Keratinocyte (primary cell): Measurements from ENCODE around the gene EVL. TPM values are rescaled to one million over a fixed set of nuclear protein-coding genes. Genes with fewer than 3 reads are reported as not detected.

Experiments
- DNase-seq: peaks from one replicate; pipeline ENCODE4 v3.0.0-alpha.2; 2011; ENCODE audit warnings: low read depth, missing footprints, low spot score
- FAIRE-seq: peaks from 2 replicates; lab custom pipeline; 2011; peaks lifted over from hg19 to GRCh38; lab: Jason Lieb, UNC
- H2AFZ ChIP-seq: 2 replicates; pipeline ENCODE4 v1.6.0; 2012; ENCODE audit warnings: low read length, control low read depth, inconsistent platforms; ENCODE audit not compliant: control insufficient read depth
- H3K27ac ChIP-seq: 2 replicates; pipeline ENCODE4 v1.5.1; 2011; ENCODE audit warnings: low read length; ENCODE audit not compliant: control insufficient read depth, insufficient read depth
- H3K27me3 ChIP-seq: 3 replicates; pipeline ENCODE4 v1.6.0; 2011; ENCODE audit warnings: low read length; ENCODE audit not compliant: control insufficient read depth, insufficient read depth; ENCODE audit errors: extremely low read depth
- H3K36me3 ChIP-seq, 2 experiments: 2 replicates in 1 of 2; 3 replicates in 1 of 2; pipeline ENCODE4 v1.5.1; 2011; ENCODE audit warnings: low read length in 2 of 2, mild to moderate bottlenecking in 1 of 2; ENCODE audit not compliant: control insufficient read depth in 2 of 2, insufficient read depth in 2 of 2; ENCODE audit errors: extremely low read depth in 1 of 2
- H3K4me1 ChIP-seq: 3 replicates; pipeline ENCODE4 v1.5.1; 2011; ENCODE audit warnings: low read length; ENCODE audit not compliant: control insufficient read depth, insufficient read depth; ENCODE audit errors: extremely low read depth
- H3K4me2 ChIP-seq: 3 replicates; pipeline ENCODE4 v1.6.0; 2011; ENCODE audit warnings: low read depth, low read length; ENCODE audit not compliant: control insufficient read depth, insufficient read depth; ENCODE audit errors: extremely low read depth
- H3K4me3 ChIP-seq, 3 experiments: fragments of 200-600 bp in 1 of 3; sonication (generic) in 1 of 3; 2 replicates in 2 of 3; 3 replicates in 1 of 3; pipeline ENCODE4 v1.5.1; 2011 to 2016; ENCODE audit warnings: low read length in 3 of 3, mild to moderate bottlenecking in 3 of 3, control low read depth in 2 of 3, inconsistent platforms in 1 of 3, low read depth in 1 of 3, mixed read lengths in 1 of 3, mixed run types in 1 of 3, moderate library complexity in 1 of 3; ENCODE audit not compliant: control insufficient read depth in 2 of 3, insufficient read depth in 2 of 3; ENCODE audit errors: extremely low read depth in 1 of 3
- H3K79me2 ChIP-seq: 2 replicates; pipeline ENCODE4 v1.6.0; 2012; ENCODE audit warnings: low read length; ENCODE audit not compliant: control insufficient read depth, insufficient read depth
- H3K9ac ChIP-seq: 3 replicates; pipeline ENCODE4 v1.6.0; 2011; ENCODE audit warnings: low read length; ENCODE audit not compliant: control insufficient read depth, insufficient read depth; ENCODE audit errors: extremely low read depth
- H3K9me1 ChIP-seq: 3 replicates; pipeline ENCODE4 v1.6.0; 2011; ENCODE audit warnings: low read length; ENCODE audit not compliant: control insufficient read depth, insufficient read depth; ENCODE audit errors: extremely low read depth
- H3K9me3 ChIP-seq: 2 replicates; pipeline ENCODE4 v1.5.1; 2012; ENCODE audit warnings: low read depth, low read length; ENCODE audit not compliant: control insufficient read depth
- H4K20me1 ChIP-seq: 3 replicates; pipeline ENCODE4 v1.6.0; 2011; ENCODE audit warnings: low read length; ENCODE audit not compliant: control insufficient read depth, insufficient read depth; ENCODE audit errors: extremely low read depth
- EZH2 ChIP-seq: IDR thresholded peaks from one replicate; pipeline ENCODE4 v1.6.1; 2012; ENCODE audit warnings: inconsistent platforms, mild to moderate bottlenecking, low read length, moderate library complexity
- dilution Hi-C: fragments of 300-500 bp; cut with MboI; formaldehyde crosslinking; loops from one replicate; pipeline ENCODE4 v1.7.0; 2020; ENCODE audit warnings: low sequenced_read_pairs; ENCODE audit not compliant: extremely low pct_ligation_motif_present
- polyA plus RNA-seq, 5 experiments: library from polyadenylated mRNA; depleted of rRNA in 3 of 5; stranded (reverse) in 3 of 5; stranded (forward) in 1 of 5; unstranded in 1 of 5; fragments of >200 nt; gene quantifications; 1 replicate in 1 of 5; 2 replicates in 3 of 5; 3 replicates in 1 of 5; pipeline versions ENCODE4 v1.2.1 to v1.2.3, GENCODE V29; 2011 to 2012; ENCODE audit warnings: missing spikeins in 2 of 5, low read depth in 1 of 5, low replicate concordance in 1 of 5
- TF ChIP-seq, protein P1 (sequence below), 3 experiments: IDR thresholded peaks in 1 of 3; conservative IDR thresholded peaks in 1 of 3; optimal IDR thresholded peaks in 1 of 3; 2 replicates in 2 of 3; 3 replicates in 1 of 3; pipeline versions ENCODE3 to v1.5.1; 2011; ENCODE audit warnings: low read length in 3 of 3, mild to moderate bottlenecking in 3 of 3, moderate library complexity in 2 of 3, control low read depth in 1 of 3, inconsistent platforms in 1 of 3; ENCODE audit not compliant: insufficient read depth in 2 of 3; ENCODE audit errors: extremely low read depth in 1 of 3

The EVL gene
- polyA plus RNA-seq, 1 donor (not counting 4 experiments of a cell fraction or from before 2014, with no cell fraction given): 12.0 TPM

DNA sequence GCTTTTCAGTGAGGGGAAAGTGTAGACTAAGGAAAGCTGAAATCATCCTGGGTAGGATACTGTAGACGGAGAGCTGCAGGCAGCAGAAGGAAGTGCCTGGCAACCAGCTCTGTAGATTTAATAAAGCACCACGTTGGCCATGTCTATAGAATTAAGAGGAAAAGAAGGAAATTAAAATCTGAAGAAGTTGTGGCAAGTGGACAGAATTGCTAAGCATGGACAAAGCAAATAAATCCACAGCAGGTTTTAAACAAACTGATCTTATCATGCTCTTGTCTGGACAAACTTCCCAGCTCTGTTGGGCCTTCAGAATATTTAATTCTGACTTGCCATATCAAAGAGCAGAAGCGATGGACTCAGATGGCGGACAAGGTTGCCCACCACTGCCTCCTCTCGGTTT, 27.2 kb upstream of the EVL start:
- DNase-seq (no peak), FAIRE-seq (no peak)
- Histone ChIP-seq H3K4me1 (peaks cover 7% of the 10 kb centered on the region), H3K4me3 (no peak overlapping the region), H3K9me1 (no peaks in the 10 kb centered on the region), H4K20me1 (no peaks in the 10 kb centered on the region), H3K36me3 (no peaks in the 10 kb centered on the region), H2AFZ (no peak overlapping the region), H3K27me3 (no peaks in the 10 kb centered on the region), H3K9me3 (no peaks in the 10 kb centered on the region), H3K79me2 (no peaks in the 10 kb centered on the region), H3K9ac (no peak overlapping the region), H3K27ac (no peak overlapping the region), H3K4me2 (no peak overlapping the region)
- dilution Hi-C loops: no loop called here
- TF ChIP-seq, protein P1, sequence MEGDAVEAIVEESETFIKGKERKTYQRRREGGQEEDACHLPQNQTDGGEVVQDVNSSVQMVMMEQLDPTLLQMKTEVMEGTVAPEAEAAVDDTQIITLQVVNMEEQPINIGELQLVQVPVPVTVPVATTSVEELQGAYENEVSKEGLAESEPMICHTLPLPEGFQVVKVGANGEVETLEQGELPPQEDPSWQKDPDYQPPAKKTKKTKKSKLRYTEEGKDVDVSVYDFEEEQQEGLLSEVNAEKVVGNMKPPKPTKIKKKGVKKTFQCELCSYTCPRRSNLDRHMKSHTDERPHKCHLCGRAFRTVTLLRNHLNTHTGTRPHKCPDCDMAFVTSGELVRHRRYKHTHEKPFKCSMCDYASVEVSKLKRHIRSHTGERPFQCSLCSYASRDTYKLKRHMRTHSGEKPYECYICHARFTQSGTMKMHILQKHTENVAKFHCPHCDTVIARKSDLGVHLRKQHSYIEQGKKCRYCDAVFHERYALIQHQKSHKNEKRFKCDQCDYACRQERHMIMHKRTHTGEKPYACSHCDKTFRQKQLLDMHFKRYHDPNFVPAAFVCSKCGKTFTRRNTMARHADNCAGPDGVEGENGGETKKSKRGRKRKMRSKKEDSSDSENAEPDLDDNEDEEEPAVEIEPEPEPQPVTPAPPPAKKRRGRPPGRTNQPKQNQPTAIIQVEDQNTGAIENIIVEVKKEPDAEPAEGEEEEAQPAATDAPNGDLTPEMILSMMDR (optimal IDR thresholded peaks at IDR 0.05 in 1 of 3, IDR thresholded peaks at IDR 0.05 in 1 of 3, conservative IDR thresholded peaks at IDR 0.05 in 1 of 3; ENCODE audit: extremely low read depth in 1 of 3, insufficient read depth in 2 of 3, low read length in 3 of 3): no peak
- TF ChIP-seq EZH2: no peak

DNA sequence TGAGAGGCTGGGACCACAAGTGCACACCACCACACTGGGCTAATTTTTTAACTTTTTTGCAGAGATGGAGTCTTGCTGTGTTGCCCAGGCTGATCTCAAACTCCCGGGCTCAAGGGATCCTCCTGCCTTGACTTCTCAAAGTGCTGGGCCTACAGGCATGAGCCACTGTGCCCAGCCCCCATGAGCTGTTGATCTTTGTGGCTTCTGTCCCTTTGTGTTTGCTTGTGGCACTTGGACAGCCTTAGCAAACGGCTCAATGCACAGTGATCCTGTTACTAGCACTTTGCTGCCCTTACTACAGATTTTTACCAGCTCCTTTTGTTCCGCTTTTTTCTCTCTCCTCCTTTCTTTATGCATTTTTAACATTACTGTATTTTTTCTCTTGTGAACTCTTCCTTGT, 25.3 kb upstream of the EVL start:
- no peak for FAIRE-seq
- H3K4me3 ChIP-seq: no peak overlapping the region
- peaks cover 2% of the 10 kb centered on the region for H3K4me1 ChIP-seq
- no peak overlapping the region for H3K9ac ChIP-seq
- H4K20me1 ChIP-seq: no peaks in the 10 kb centered on the region
- dilution Hi-C loops: no loop called here
- TF ChIP-seq, protein P1 (optimal IDR thresholded peaks at IDR 0.05 in 1 of 3, IDR thresholded peaks at IDR 0.05 in 1 of 3, conservative IDR thresholded peaks at IDR 0.05 in 1 of 3; ENCODE audit: extremely low read depth in 1 of 3, insufficient read depth in 2 of 3, low read length in 3 of 3): no peak
- no peak for TF ChIP-seq EZH2
- no peaks in the 10 kb centered on the region for H3K9me3 ChIP-seq
- H3K27me3 ChIP-seq: no peaks in the 10 kb centered on the region
- no peak overlapping the region for H2AFZ ChIP-seq
- no peak for DNase-seq
- H3K9me1 ChIP-seq: no peaks in the 10 kb centered on the region
- H3K79me2 ChIP-seq: no peaks in the 10 kb centered on the region
- no peaks in the 10 kb centered on the region for H3K36me3 ChIP-seq
- no peak overlapping the region for H3K27ac ChIP-seq
- no peak overlapping the region for H3K4me2 ChIP-seq
